ENCODE data around the gene PAQR6.
A peak's percentile ranks its signal among the peaks of the same experiment; 100 is the strongest.

The PAQR6 gene

DNA sequence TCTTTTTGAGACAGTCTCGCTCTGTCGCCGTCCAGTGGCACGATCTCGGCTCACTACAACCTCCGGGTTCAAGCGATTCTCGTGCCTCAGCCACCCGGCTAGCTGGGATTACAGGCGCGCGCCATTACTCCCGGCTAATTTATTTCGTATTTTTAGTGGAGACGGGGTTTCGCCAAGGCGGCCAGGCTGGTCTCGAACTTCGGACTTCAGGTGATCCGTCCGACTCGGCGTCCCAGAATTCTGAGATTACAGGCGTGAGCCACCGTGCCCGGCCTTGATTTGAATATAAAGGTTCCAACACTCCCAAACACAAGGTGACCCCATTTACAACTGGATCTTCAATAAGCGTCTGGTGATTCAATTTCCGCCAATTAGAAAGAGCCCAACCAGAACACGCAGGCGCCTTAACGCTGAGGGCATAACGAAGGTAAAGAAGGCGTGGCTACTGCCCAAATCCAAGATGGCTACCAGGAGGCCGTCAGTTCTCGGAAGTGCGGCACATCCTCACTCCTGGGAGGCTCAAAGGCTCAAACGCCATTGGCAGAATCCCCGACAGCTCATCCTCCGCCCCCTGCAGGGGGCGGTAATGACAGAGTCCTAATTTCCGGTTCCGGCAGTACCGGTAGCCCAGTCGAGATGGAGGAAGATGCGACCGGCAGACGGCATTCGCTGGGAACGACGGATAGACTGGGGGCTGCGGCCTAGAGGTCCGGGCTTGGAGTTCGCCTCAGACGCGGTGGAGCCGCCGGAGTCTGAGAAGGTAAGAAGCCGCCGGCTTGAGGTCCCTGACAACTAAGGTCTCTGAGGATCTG lies 54.2 kb downstream of the PAQR6 start, which contains the start of gene SLC25A44:
TSS of gene SLC25A44 (plus strand) at position 617 of the 812 bp plus-strand sequence. CDS start 5,744 bp downstream, outside the sequence.
- peak; percentile 99 for DNase-seq (ENCODE audit: low read depth, low spot score)

All from smooth muscle cell of the brain vasculature (primary cell).